COLO829 (cell line): ENCODE data around the gene NDUFA13.

Source experiments
- DNase-seq: peaks from one replicate; pipeline ENCODE4 v3.0.0; 2012; ENCODE audit warnings: low spot score

NDUFA13 gene

DNA sequence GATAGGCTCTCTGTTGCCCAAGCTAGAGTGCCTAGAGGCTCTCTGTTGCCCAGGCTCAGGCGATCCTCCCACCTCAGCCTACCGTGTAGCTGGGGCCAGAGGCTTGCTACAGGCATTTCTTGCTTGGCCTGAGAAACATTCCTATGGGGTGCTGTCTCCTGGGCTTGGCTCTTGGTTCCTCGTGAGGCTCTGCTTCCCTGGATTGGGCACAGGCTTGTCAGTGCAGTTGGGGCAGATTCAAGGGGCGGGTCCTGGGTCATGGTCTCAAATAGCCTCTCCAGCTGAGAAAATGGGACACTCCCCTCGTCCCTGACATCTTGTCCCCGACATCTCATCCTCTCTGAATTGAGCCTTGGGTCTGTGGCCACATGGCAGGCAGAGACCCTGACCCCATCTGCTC, 5.6 kb upstream of the NDUFA13 start:
- DNase-seq, result no peak

DNA sequence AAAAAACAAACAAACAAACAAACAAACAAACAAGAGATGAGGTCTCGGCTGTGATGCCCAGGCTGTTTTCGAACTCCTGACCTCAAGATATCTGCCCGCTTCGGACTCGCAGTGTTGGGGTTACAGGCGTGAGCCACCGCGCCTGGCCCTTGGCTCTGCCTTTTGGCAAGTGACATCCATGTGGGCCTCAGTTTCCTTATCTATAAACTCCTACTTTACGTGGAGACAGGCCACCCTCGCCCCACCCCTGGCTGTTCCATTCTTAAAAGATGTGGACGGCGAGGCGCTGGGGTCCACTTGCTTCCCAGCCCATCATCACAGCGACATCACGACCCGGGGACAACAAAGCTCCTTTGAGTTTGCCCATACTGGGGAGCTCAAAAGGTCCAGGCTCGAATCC, 2.3 kb upstream of the NDUFA13 start:
- no peak for DNase-seq

DNA sequence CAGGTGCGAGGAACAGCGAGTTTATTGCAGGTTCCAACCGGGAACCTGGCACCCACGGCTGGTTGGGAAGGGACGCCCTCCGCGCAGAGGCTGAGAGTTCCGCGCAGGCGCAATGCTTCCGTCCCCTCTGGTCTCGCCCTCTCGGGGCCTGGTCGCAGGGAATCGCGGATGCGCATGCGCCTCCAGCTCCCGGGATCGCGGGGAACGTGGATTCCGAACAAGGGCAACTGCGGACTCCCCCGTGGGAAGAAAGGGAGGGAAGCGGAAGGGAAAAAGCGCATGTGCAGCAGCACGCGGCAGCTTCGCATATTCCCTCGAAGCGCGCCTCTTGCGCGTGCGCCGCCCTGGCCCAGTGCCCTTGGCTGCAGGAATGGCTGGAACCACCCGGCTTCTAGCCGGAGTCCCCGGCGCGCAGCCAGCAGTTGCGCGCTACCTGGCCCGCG, 1.8 kb upstream of the NDUFA13 start:
- DNase-seq, result no peak

DNA sequence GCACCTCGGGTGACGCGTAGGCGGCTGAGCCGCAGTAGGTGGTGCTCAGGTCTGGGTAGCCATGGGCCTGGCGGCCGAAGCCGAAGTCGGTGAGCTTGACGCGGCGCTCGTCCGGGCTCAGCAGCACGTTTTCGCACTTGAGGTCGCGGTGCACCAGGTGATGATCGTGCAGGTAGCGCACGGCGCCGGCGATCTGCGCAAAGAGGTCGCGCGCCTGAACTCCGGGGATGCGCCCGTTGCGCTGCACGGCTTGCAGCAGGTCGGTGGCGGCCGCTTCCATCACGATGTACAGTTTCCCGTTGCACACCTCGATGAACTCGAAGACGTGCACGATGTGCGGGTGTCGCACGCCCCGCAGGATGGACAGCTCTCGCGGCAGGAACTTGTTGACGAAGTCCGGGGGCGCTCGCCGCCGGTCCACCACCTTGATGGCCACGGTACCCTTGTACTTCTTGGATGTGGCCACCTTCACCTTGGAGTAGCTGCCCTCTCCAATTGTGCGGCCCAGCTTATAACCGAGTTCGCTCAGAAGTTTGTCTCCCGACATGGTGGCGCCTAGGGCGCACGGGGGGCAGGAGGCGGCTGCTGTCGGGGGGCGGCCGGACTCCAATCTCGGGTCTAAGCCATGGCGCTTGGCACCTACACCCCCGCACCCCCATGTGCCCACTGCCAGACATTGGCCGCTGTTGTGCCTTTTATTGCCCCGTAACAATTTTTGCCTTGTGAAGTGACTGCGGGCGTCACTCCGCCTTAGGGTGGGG, 964 bp upstream of the NDUFA13 start, which contains the start of gene TSSK6:
Gene TSSK6, minus strand, starts transcription at position 668 of the 761 bp plus-strand sequence. Its CDS starts 121 bp downstream, at position 547.
- no peak for DNase-seq

DNA sequence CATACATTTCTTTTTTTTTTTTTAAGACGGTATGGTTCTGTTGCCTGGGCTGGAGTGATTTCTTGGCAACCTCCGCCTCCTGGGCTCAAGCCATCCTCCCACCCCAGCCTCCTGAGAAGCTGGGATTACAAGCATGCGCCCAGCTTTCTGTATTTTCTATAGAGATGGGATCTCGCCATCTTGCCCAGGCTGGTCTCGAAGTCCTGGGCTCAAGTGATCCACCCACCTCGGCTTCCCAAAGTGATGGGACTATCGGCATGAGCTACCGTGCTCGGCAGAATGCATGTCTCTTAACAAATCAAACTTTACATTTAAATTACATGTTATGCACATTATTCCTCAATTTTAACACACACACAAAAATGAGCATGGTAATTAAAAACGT, 1.2 kb downstream of the NDUFA13 start:
- no peak for DNase-seq

DNA sequence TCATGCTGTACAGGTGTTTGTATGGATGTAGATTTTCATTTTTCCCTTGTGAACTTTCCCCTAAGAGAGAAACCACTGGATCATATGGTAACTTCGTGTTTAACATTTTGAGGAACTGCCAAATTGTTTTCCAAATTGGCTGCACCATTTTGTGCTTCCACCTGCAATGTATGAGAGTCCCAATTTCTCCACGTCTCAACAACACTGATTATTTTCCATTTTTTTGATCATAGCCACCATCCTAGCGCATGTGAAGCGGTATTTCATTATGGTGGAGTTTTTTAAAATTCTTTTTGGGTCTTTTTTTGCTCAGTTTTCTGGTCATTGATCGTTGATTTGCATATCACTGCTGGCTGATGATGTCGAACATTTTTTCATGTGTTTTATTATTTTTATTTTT, 5.0 kb downstream of the NDUFA13 start:
- no peak for DNase-seq

DNA sequence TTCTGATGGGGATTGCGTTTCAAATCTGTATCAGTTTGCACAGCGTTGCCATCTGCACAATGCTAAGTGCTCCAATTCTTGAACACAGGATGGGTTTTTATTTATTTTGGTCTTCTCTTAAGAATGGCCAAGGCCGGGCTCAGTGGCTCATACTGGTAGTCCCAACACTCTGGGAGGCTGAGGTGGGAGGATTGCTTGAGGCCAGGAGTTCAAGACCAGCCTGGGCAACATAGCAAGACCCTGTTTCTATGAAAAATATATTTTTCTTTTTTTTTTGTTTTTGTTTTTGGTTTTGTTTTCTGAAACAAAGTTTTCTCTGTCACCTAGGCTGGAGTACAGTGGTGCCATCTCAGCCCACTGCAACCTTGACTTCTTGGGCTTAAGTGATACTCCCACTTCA, 7.2 kb downstream of the NDUFA13 start:
- DNase-seq, result no peak

DNA sequence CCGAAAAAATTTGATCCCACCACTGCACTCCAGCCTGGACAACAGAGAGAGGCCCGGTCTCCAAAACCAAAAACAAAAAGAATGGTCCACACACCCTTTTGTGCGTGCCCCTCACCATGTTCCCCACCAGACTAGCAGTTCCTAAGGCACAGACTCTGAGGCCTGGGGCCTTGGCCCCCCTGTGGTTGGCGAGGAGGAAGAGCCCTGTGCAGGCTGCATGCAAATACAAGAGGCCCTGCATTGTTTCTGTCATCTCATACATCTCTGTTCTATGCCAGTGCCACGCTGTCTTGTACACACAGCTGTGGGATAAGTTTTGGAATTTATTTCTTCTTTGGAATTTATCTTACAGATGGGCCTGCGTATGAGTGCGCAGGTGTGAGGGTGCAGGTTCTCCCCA, 8.0 kb downstream of the NDUFA13 start:
- DNase-seq, result no peak

DNA sequence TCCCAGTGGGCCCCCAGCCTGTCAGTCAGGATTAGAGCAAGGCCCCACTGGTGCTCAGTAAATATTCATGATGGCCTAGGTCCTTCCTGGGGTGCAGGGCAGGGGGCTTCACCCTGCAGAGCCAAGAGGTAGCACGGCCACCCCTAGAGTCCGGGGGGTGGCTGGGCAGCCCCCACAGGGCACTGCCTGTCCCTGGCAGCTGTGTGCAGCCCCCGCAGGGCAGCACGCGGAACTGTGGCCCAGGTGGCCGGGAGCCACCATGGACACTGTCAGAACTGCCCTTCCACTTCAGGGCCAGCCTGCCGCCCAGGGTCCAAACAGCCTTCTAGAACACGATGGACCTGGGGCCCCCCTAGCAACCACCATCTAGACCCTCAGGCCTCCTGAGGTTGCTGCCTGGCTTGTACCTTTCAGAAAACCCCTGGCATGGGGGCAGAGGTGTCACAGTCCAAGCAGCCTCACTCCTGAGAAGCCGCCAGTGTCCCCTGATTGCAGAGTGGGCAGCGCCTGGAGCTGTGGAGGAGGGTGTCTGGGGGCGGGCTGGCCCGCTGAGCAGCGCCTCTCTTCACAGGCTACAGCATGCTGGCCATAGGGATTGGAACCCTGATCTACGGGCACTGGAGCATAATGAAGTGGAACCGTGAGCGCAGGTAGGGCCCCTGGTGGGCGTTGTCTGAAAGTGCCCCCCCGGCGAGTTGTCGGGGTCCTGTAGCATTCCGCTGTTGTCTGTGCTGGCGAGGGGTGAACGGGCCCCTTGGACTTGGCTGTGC, 9.8 kb downstream of the NDUFA13 start:
- DNase-seq, result no peak

DNA sequence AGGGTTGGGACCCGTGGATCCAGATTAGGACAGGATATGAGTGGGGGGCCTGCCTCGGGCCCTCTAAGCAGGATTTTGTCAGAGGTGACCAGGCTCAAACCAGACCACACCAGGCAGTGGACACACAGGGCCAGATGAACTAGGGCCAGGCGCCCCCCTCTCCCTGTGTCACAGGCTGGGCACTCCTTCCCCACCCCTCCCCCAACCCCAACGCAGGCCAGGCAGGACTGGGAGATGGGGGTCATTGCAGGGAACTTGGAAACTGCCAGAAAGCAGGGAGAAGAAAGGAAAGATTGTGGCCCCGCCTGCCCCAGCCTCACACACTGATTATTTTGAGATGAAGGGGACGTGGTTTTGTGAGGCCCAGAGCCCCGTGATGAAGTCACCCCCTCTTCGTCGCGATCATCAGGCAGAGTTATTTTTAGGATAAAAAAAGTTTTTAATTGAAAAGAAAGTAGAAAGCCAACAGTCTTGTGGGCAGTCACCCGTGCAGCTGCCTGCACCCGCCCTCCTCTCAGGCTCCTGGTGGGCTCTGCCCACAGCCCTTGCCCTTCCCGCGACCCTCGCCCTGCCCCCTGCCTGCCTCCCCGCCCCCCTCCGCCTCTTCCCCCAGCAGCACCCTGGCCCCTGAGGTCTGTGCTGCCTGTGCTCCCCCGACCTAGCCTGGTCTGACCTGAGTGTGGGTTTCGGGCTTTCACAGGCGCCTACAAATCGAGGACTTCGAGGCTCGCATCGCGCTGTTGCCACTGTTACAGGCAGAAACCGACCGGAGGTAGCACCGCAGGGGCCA, 10.8 kb downstream of the NDUFA13 start:
- DNase-seq, result no peak

DNA sequence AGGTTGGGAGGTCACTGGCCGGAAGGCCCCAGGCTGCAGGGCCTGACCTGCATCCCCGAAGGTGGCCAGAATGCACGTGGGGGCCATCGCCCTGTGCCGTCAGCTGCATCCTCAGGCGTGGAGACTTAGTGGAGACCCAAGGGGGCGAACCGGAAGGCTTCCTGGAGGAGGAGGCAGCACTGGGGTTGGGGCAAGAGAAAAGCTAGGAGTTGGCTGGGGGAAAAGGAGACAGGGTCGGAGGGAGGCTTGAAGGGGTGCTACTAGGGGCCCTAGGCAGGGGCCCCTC, 11.3 kb downstream of the NDUFA13 start:
- DNase-seq, result no peak

DNA sequence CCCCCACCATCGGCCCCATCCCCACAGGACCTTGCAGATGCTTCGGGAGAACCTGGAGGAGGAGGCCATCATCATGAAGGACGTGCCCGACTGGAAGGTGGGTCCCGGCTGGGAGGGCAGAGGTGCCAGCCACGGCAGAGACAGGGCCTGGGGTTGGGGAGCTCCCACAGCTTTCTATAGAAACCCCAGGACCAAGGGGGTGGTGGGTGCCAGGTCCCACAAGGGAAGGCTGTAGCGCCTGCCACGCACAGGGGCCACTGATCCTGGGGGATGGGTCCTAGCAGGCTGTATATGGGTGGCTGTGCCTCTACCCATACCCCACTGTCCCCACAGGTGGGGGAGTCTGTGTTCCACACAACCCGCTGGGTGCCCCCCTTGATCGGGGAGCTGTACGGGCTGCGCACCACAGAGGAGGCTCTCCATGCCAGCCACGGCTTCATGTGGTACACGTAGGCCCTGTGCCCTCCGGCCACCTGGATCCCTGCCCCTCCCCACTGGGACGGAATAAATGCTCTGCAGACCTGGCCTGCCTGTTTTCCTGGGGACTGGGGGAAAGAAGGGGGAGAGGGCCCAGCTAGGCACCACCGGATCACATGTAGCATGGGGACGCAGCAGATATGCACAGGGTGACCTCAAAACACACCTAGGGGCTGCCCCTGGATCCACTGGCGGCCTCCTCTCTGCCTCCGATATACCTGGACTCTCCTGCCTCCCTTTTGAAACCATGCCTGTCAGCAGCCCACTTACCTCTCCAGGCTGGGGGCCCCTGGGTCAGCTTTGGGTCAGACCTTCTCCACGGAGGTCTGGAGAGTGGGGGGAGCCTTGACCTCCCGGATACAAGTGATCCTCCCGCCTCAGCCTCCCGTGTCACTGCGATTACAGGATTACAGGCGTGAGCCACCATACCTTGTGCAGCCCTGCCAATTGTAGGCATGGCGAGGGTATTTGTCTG, 11.9 kb downstream of the NDUFA13 start:
- DNase-seq, result no peak

DNA sequence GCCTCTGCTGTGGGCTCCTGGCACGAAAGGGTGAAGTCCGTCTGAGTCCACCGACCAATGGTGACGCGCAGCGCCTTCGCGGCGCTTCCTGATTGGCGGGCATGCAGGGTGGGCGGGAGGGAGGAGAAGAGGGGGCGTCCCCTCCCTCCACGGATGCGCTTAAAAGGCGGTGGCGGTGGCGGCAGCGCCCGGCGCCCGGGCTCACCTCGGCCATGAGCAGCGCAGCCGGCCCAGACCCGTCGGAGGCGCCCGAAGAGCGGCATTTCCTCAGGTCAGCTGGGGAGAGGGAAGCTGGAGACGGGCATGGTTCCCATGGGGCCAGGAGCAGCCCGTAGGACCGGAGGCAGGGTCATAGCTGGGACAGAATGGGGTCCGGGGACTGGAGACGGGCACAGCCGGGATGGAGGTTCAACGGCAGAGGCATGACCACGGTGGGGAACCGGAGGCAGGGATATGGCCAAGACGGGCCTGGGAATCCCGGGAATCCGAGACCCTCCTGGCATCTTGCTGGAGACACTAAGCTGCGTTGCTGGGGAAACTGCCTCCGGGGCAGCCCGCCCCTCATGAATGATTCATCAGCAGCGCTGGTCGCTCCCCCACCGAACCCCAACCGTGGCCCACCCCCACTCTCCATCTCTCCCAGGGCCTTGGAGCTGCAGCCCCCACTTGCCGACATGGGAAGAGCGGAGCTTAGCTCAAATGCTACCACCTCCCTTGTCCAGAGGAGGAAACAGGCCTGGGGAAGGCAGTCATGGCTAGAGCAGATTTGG, 12.9 kb downstream of the NDUFA13 start, which contains the start of gene YJEFN3:
Gene YJEFN3, plus strand, starts transcription at position 191 of the 770 bp plus-strand sequence. Its CDS starts 22 bp downstream, at position 213.
- DNase-seq, result no peak

DNA sequence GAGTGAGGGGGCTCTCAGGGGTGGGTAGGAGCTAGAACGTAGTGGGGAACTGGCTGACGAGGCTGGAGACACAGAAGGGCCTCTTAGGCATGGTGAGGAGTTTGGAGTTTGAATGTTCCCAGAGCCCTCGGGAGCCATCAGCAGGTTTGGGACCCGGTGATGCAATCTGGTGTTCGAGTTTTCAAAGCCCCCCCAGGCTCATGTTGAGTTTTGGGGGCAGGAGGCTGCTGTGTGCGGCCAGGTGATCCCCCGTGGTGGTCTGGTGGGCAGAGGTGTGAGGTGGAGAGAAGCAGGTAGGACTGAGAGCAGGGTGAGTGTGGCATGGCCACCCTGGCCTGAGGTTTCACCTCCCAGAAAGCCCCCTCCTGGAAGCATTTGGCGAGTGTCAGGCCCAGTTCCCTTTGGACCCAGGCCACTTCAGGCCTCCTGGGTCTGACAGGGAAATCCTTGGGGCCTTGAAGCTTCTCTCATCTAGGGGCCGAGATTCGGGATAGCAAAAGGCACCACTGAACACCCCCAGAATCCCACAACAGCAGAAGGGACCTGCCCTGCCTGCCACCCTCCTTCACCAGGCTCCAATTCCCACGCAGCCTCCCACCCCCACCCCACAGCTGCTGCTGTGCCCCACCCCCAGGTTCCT, 13.9 kb downstream of the NDUFA13 start:
- DNase-seq, result no peak

DNA sequence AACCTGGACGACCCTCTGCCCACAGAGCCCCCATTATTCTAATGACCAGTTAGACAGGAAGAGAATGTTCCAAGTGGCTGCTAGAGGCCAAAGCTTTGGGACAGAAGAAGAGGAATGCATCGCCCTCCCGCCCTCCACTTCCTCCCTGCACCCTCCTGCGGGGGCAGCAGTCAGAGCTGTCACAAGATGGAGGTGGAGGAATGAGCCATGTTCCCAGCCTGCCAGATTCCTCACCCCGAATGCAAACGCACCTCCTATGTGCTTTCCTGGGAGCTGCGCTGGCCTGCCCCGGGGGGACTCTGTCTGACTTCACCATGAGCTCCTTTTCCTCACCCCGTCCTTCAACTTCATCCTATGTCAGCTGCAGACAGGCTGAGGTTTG, 14.4 kb downstream of the NDUFA13 start:
- no peak for DNase-seq

DNA sequence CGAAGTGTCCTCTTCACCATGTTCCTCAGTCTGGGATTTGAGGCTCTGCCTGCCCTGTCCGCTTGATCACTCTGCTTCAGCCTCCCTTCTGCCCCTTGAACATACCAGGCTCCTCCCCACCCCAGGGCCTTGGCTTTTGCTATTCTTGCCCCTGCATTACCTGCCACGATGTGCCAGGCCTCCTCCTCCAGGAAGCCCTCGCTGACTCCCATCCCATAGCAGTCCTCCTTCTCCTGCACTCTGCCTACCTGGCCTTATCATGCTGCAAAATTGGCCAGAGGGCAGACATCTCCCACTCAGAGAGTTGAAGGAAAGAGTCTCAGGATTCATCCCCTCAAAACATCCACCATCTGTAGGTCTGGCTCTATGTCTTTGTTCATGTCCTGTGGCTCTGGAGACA, 14.9 kb downstream of the NDUFA13 start:
- no peak for DNase-seq

DNA sequence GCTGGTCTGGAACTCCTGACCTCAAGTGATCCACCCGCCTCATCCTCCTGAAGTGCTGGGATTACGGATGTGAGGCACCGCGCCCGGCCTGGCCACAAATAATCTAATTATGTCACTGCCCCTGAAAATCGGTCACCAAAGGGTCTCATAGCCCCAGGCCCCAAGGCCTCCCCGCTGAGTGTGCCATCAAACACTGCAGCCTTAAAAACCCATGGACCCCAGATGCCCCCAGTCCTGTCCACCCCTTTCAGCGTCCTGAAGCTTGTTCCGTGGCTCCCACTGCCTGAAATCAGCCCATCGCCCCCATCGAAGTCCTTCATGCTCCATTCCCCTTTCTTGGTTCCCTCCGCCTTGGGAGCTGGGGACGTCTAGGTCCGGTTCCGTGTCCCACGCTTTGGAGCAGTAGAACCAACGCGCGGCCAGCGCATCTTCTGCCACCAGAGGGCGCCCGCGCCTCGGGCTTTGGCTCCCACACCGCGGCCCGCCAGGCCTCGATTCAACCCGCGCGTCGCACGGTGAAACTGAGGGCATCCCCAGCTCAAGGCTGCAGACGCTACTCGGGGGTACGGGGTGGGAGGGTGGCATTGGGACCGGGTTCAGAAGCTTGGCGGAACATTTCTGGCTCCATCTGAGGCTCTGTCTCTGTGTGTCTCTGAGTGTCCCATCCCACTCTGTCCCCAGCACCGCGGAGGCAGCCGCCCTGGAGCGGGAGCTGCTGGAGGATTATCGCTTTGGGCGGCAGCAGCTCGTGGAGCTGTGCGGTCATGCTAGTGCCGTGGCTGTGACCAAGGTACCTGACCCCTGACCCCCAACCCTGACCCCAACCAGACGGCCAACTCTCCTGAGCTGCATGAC, 16.2 kb downstream of the NDUFA13 start:
- peak; percentile 61 for DNase-seq

DNA sequence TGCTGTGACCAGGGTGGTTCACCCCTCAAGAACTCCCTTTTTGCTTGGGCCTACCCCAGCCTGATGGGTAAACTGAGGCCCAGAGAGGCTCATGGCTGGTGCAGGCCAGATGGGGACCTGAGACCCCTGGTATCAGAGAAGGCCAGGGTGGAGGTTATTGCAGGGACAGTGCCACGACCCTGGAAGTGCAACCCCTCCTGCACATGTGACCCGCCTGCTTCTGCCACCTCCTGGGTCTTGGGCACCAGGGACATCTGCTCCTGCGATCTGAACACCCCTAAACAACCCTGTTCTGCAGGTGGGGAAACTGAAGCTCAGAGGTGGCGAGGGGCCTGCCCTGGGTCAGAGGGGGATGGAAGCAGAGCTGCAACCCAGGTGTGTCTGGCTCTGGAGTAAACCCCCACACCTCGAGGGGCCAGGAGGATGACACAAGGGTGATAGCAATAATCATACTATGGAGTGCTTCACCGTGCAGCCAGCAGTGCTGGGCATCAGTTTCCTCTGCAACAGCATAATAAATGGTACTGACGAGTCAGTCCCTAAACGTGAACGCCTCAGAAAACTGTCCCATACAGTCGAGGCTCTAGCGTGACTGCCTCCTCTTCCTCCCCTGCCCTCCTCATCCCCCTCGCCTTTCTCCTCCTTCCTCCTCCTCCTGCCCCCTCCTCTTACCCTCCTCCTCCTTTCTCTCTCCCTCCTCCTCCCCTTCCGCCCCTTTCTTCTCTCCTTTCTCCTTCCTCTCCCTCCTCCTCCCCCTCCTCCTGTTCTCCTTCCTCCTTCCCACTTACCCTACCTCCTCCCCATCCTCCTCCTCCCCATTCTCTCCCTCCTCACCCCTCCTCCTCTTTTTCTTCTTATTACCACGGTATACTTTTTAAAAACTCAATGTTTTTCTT, 17.0 kb downstream of the NDUFA13 start:
- no peak for DNase-seq
